H9 (cell line): ENCODE results near the gene FANCC. TPM values are rescaled to one million over a fixed set of nuclear protein-coding genes. Genes with fewer than 3 reads are reported as not detected.

Experiments
- DNase-seq: peaks from one replicate; pipeline ENCODE4 v3.0.0-alpha.2; 2017
- H2AFZ ChIP-seq: one replicate; pipeline ENCODE4 v1.6.1; 2013; ENCODE audit warnings: mild to moderate bottlenecking, low read length, control low read depth, moderate library complexity
- H2AK5ac ChIP-seq: 2 replicates; pipeline ENCODE4 v1.6.1; 2013; ENCODE audit warnings: low read length, control low read depth, mixed read lengths; ENCODE audit not compliant: insufficient read length
- H2BK120ac ChIP-seq: one replicate; pipeline ENCODE4 v1.6.1; 2013; ENCODE audit warnings: low read depth, mild to moderate bottlenecking, low read length, control low read depth, inconsistent platforms; ENCODE audit not compliant: poor library complexity, severe bottlenecking
- H2BK12ac ChIP-seq: 2 replicates; pipeline ENCODE4 v1.6.1; 2013; ENCODE audit warnings: low read length, control low read depth, mixed read lengths, low read depth; ENCODE audit not compliant: insufficient read length
- H2BK15ac ChIP-seq: 2 replicates; pipeline ENCODE4 v1.6.1; 2013; ENCODE audit warnings: low read depth, low read length, control low read depth
- H2BK20ac ChIP-seq: one replicate; pipeline ENCODE4 v1.6.1; 2013; ENCODE audit warnings: low read depth, mild to moderate bottlenecking, low read length, control low read depth, inconsistent platforms; ENCODE audit not compliant: poor library complexity, severe bottlenecking
- H2BK5ac ChIP-seq: 2 replicates; pipeline ENCODE4 v1.6.1; 2013; ENCODE audit warnings: low read length, control low read depth, mixed read lengths; ENCODE audit not compliant: insufficient read length
- H3K14ac ChIP-seq: 2 replicates; pipeline ENCODE4 v1.6.1; 2013; ENCODE audit warnings: low read length, control low read depth; ENCODE audit not compliant: insufficient read depth
- H3K18ac ChIP-seq: 2 replicates; pipeline ENCODE4 v1.6.1; 2013; ENCODE audit warnings: low read depth, mild to moderate bottlenecking, mixed read lengths, low read length, control low read depth; ENCODE audit not compliant: insufficient read length
- H3K23ac ChIP-seq: 2 replicates; pipeline ENCODE4 v1.6.1; 2013; ENCODE audit warnings: low read length, control low read depth, mixed read lengths, low read depth; ENCODE audit not compliant: insufficient read length
- H3K23me2 ChIP-seq: 2 replicates; pipeline ENCODE4 v1.6.1; 2013; ENCODE audit warnings: low read depth, mild to moderate bottlenecking, mixed read lengths, low read length, control low read depth; ENCODE audit not compliant: insufficient read length, poor library complexity, severe bottlenecking
- H3K27ac ChIP-seq: 2 replicates; pipeline ENCODE4 v1.5.1; 2013; ENCODE audit warnings: low read length, control low read depth, mixed read lengths, low read depth; ENCODE audit not compliant: insufficient read length
- H3K27me3 ChIP-seq: 2 replicates; pipeline ENCODE4 v1.6.1; 2013; ENCODE audit warnings: low read length, control low read depth, inconsistent platforms; ENCODE audit not compliant: insufficient read depth
- H3K4ac ChIP-seq: 2 replicates; pipeline ENCODE4 v1.6.1; 2013; ENCODE audit warnings: low read depth, mild to moderate bottlenecking, control low read depth, inconsistent platforms, low read length, moderate library complexity
- H3K4me1 ChIP-seq: 2 replicates; pipeline ENCODE4 v1.6.1; 2013; ENCODE audit warnings: low read length, control low read depth, inconsistent platforms; ENCODE audit not compliant: insufficient read depth
- H3K4me2 ChIP-seq: 2 replicates; pipeline ENCODE4 v1.6.1; 2013; ENCODE audit warnings: low read length, control low read depth, mixed read lengths; ENCODE audit not compliant: insufficient read length, insufficient read depth
- H3K56ac ChIP-seq: 2 replicates; pipeline ENCODE4 v1.6.1; 2013; ENCODE audit warnings: low read depth, mild to moderate bottlenecking, mixed read lengths, low read length, control low read depth; ENCODE audit not compliant: insufficient read length
- H3K79me1 ChIP-seq: 2 replicates; pipeline ENCODE4 v1.6.1; 2013; ENCODE audit warnings: low read depth, mild to moderate bottlenecking, moderate library complexity, low read length, control low read depth, inconsistent platforms; ENCODE audit not compliant: insufficient read depth, poor library complexity, severe bottlenecking
- H3K79me2 ChIP-seq: 2 replicates; pipeline ENCODE4 v1.6.1; 2013; ENCODE audit warnings: low read length, control low read depth, inconsistent platforms; ENCODE audit not compliant: insufficient read depth
- H3K9ac ChIP-seq: 2 replicates; pipeline ENCODE4 v1.6.1; 2013; ENCODE audit warnings: low read length, control low read depth, mixed read lengths; ENCODE audit not compliant: insufficient read length; ENCODE audit errors: extremely low read depth
- H3K9me3 ChIP-seq: one replicate; pipeline ENCODE4 v1.6.1; 2013; ENCODE audit warnings: low read depth, low read length, inconsistent platforms; ENCODE audit not compliant: control insufficient read depth
- H3T11ph ChIP-seq: one replicate; pipeline ENCODE4 v1.6.1; 2013; ENCODE audit warnings: mild to moderate bottlenecking, low read length, control low read depth, inconsistent platforms
- H4K20me1 ChIP-seq: one replicate; pipeline ENCODE4 v1.6.1; 2013; ENCODE audit not compliant: control insufficient read depth, insufficient read length, insufficient read depth
- H4K5ac ChIP-seq: 2 replicates; pipeline ENCODE4 v1.6.1; 2013; ENCODE audit warnings: low read depth, mild to moderate bottlenecking, mixed read lengths, low read length, control low read depth; ENCODE audit not compliant: insufficient read length
- H4K8ac ChIP-seq: replicated peaks from 2 replicates; pipeline ENCODE4 v1.6.1; 2013; ENCODE audit warnings: low read length, control low read depth, mixed read lengths, low read depth; ENCODE audit not compliant: insufficient read length
- H4K91ac ChIP-seq: 2 replicates; pipeline ENCODE4 v1.6.1; 2013; ENCODE audit warnings: low read depth, mild to moderate bottlenecking, moderate library complexity, mixed read lengths, low read length, control low read depth; ENCODE audit not compliant: insufficient read length
- H3K27ac Mint-ChIP-seq, 3 experiments: 2 replicates in 2 of 3; 3 replicates in 1 of 3; pipeline ENCODE4 v1.8.0; 2020 to 2021; ENCODE audit warnings: mixed read lengths in 3 of 3, mild to moderate bottlenecking in 1 of 3, moderate library complexity in 1 of 3
- H3K27me3 Mint-ChIP-seq: 2 replicates; pipeline ENCODE4 v1.8.0; 2021; ENCODE audit warnings: low read depth, mild to moderate bottlenecking, moderate library complexity, mixed read lengths
- H3K36me3 Mint-ChIP-seq, 3 experiments: 2 replicates in 2 of 3; 3 replicates in 1 of 3; pipeline ENCODE4 v1.8.0; 2020 to 2021; ENCODE audit warnings: low read depth in 3 of 3, mixed read lengths in 3 of 3; ENCODE audit not compliant: insufficient read depth in 1 of 3
- H3K4me1 Mint-ChIP-seq, 2 experiments: 2 replicates each; pipeline ENCODE4 v1.8.0; 2020; ENCODE audit warnings: mixed read lengths in 2 of 2
- H3K4me3 Mint-ChIP-seq, 2 experiments: 2 replicates in 1 of 2; 3 replicates in 1 of 2; pipeline ENCODE4 v1.8.0; 2020 to 2021; ENCODE audit warnings: mild to moderate bottlenecking in 2 of 2, mixed read lengths in 2 of 2, moderate library complexity in 1 of 2
- H3K9me3 Mint-ChIP-seq, 2 experiments: 2 replicates in 1 of 2; 3 replicates in 1 of 2; pipeline ENCODE4 v1.8.0; 2020; ENCODE audit warnings: mild to moderate bottlenecking in 2 of 2, mixed read lengths in 2 of 2, moderate library complexity in 1 of 2
- CTCF ChIP-seq: fragments of 200-600 bp; sonication (generic); conservative IDR thresholded peaks from 3 replicates; pipeline ENCODE4 v1.8.0; 2021; ENCODE audit warnings: antibody characterized with exemption, mild to moderate bottlenecking
- WGBS: extraction: QIAGEN DNeasy Blood & Tissue Kit; methylation state at CpG from one replicate; pipeline ENCODE4 v1.1.7; 2013; ENCODE audit warnings: missing lambda C conversion rate, low lambda C conversion rate, mixed read lengths; ENCODE audit not compliant: insufficient read length; ENCODE audit errors: extremely low coverage; 5-methylcytosine and 5-hydroxymethylcytosine counted together
- total RNA-seq: library from RNA; stranded (reverse); gene quantifications from 2 replicates; pipeline ENCODE4 v1.2.1, GENCODE V29; 2021

The FANCC gene
- total RNA-seq, 1 experiment from 2014 or later, result 14.6 TPM

GRCh38 chr9:95181835-95182234 lies 135.7 kb downstream of the FANCC start:
- Histone ChIP-seq H2AK5ac (no peak overlapping the region), H2BK120ac (no peak overlapping the region), H3K9ac (no peak overlapping the region), H3K79me2 (no peaks in the 10 kb centered on the region), H3K23ac (no peak overlapping the region), H3K27me3 (no peaks in the 10 kb centered on the region), H2BK5ac (no peak overlapping the region), H3K14ac (no peak overlapping the region), H3T11ph (no peak overlapping the region), H3K56ac (no peak overlapping the region), H3K9me3 (no peaks in the 10 kb centered on the region), H3K18ac (no peak overlapping the region), H3K4ac (no peak overlapping the region), H4K8ac (no peak overlapping the region), H2BK12ac (no peak overlapping the region), H2AFZ (no peak overlapping the region), H2BK20ac (no peak overlapping the region), H3K23me2 (no peaks in the 10 kb centered on the region), H3K4me2 (no peak overlapping the region), H3K4me1 (no peaks in the 10 kb centered on the region), H4K20me1 (peaks cover 3% of the 10 kb centered on the region), H3K27ac (no peak overlapping the region), H3K79me1 (no peaks in the 10 kb centered on the region), H4K91ac (no peak overlapping the region), H4K5ac (no peak overlapping the region), H2BK15ac (no peak overlapping the region)
- no CpG with 5 or more reads among the region's 4 CpGs for WGBS
- Mint-ChIP-seq H3K4me1 (peaks cover 14 to 19% of the 10 kb centered on the region in 2 experiments), H3K36me3 (no peaks in the 10 kb centered on the region), H3K27ac (peak overlapping the region in 2 of 3 experiments; percentile 67 to 73; a peak in 2 of 7 replicates), H3K9me3 (no peaks in the 10 kb centered on the region), H3K27me3 (no peaks in the 10 kb centered on the region; the same call in 1 of the 2 replicates), H3K4me3 (no peak overlapping the region)
- TF ChIP-seq CTCF, result no peak
- DNase-seq, result no peak
